ENCODE results near the gene AUTS2. TPM values are rescaled to one million over a fixed set of nuclear protein-coding genes. Genes with fewer than 3 reads are reported as not detected.

Gene AUTS2
- total and polyA plus RNA-seq, 2 of the 8 experiments (the other 6 are each of a cell fraction or from before 2014, with no cell fraction given), result 25.9 to 101 TPM

- TF ChIP-seq E2F6 (IDR thresholded peaks at IDR 0.05) (peak; percentile 56), CHD2 (IDR thresholded peaks at IDR 0.05; ENCODE audit: low read length) (no peak), TAF1 (IDR thresholded peaks at IDR 0.05; ENCODE audit: low read depth, low read length) (no peak), EGR1 (IDR thresholded peaks at IDR 0.05; ENCODE audit: borderline replicate concordance, low read depth, low read length) (no peak)
These were observed 449.7 kb downstream of the AUTS2 start (continued) for GRCh38 chr7:70047891-70048448.
